K562 (cell line): ENCODE measurements around the gene CENPA. TPM values are rescaled to one million over a fixed set of nuclear protein-coding genes. Genes with fewer than 3 reads are reported as not detected.
"Not testable (repeated sequence)": the region's sequence is repeated elsewhere in the genome, so short reads cannot be mapped to it uniquely, and the experiment has no call there.

ENCODE experiments used
- CUX1 ChIP-seq: fragments of 200-800 bp; sonication (Bioruptor generic); IDR thresholded peaks from 2 replicates; pipeline ENCODE4 v1.6.1; 2016; ENCODE audit warnings: missing genetic modification characterization, missing compliant biosample characterization
- HSF4 ChIP-seq: fragments of 250-450 bp; sonication (Bioruptor Pico); IDR thresholded peaks from 2 replicates; pipeline ENCODE4 v2.1.2; 2022; ENCODE audit warnings: mild to moderate bottlenecking, moderate library complexity, borderline replicate concordance
- MTF1 ChIP-seq: fragments of 250-450 bp; sonication (Bioruptor Pico); IDR thresholded peaks from 2 replicates; pipeline ENCODE4 v1.9.0; 2021; ENCODE audit warnings: moderate library complexity, mild to moderate bottlenecking, inconsistent platforms, borderline replicate concordance
- NFE2L1 ChIP-seq: fragments of 450-650 bp; IDR thresholded peaks from 2 replicates; pipeline ENCODE4 v1.6.1; 2016; ENCODE audit warnings: missing genetic modification characterization, low read depth, mild to moderate bottlenecking, missing compliant biosample characterization, moderate library complexity, borderline replicate concordance
- REST ChIP-seq, 2 experiments: fragments of 450-650 bp; formaldehyde crosslinking in 1 of 2; IDR thresholded peaks; 2 replicates each; pipeline versions ENCODE4 v1.4.0 to v1.6.1; 2014 to 2020; ENCODE audit warnings: mild to moderate bottlenecking in 2 of 2, borderline replicate concordance in 1 of 2, low read depth in 1 of 2
- ZBTB9 ChIP-seq: fragments of 450-650 bp; formaldehyde crosslinking; IDR thresholded peaks from 2 replicates; pipeline ENCODE4 v1.4.0; 2020; ENCODE audit warnings: mild to moderate bottlenecking, moderate library complexity
- ZNF133 ChIP-seq: fragments of 250-450 bp; sonication (Bioruptor Pico); IDR thresholded peaks from 2 replicates; pipeline ENCODE4 v1.4.0; 2020; ENCODE audit warnings: mild to moderate bottlenecking
- ZNF449 ChIP-seq: fragments of 250-450 bp; sonication (Bioruptor Pico); IDR thresholded peaks from 2 replicates; pipeline ENCODE4 v1.8.0; 2022; ENCODE audit warnings: moderate library complexity, mild to moderate bottlenecking, inconsistent platforms
- ZNF586 ChIP-seq: fragments of 450-650 bp; formaldehyde crosslinking; conservative IDR thresholded peaks from 2 replicates; pipeline ENCODE4 v1.4.0; 2020; ENCODE audit warnings: mild to moderate bottlenecking, moderate library complexity
- polyA plus RNA-seq, 8 experiments: library from polyadenylated mRNA; depleted of rRNA in 4 of 8; stranded (reverse) in 5 of 8; unstranded in 3 of 8; fragments of >200 nt; fragmentation: Nextera tagmentation in 2 of 8; fragmentation: Illumina TruSeq in 1 of 8; extraction: Ambion mirVana in 2 of 8; extraction: Trizol in 1 of 8; gene quantifications; 2 replicates each; pipeline versions ENCODE4 v1.2.1 to v1.2.3, GENCODE V29; 2011 to 2014; ENCODE audit warnings: inconsistent platforms in 1 of 8, missing spikeins in 1 of 8
- total RNA-seq, 7 experiments: library from RNA; depleted of rRNA in 6 of 7; stranded (reverse); fragments of >200 nt in 6 of 7; fragmentation: Illumina TruSeq in 2 of 7; extraction: Trizol in 2 of 7; gene quantifications; 2 replicates each; pipeline versions ENCODE4 v1.2.1 to v1.2.3, GENCODE V29; 2011 to 2021; ENCODE audit warnings: low replicate concordance in 1 of 7

CENPA gene
- total and polyA plus RNA-seq, 9 of the 15 experiments (the other 6 are each of a cell fraction or from before 2014, with no cell fraction given) = 11.3 to 61.7 (median 44.7) TPM

GRCh38 chr2:26749787-26750420 is 36.0 kb upstream of the CENPA start (continued):
- not testable (repeated sequence) for TF ChIP-seq REST (IDR thresholded peaks at IDR 0.05; ENCODE audit: borderline replicate concordance)
- 0 out of 2 replicates have a peak, but pooled peaks have one; percentile 42 for TF ChIP-seq REST (CRISPR knock-in tag; IDR thresholded peaks at IDR 0.05; ENCODE audit: low read depth)
- TF ChIP-seq ZNF133 (CRISPR knock-in tag) = peak; percentile 89; the same call in 1 of the 2 replicates
- TF ChIP-seq ZNF586 (CRISPR knock-in tag) = peak; percentile 82; the same call in 1 of the 2 replicates
- TF ChIP-seq NFE2L1 (tag) = peak; percentile 58; the same call in 1 of the 2 replicates
- peak; percentile 93; the same call in 1 of the 2 replicates for TF ChIP-seq HSF4 (CRISPR knock-in tag)
- TF ChIP-seq MTF1 = peak; percentile 66; the same call in 1 of the 2 replicates
- TF ChIP-seq CUX1 (CRISPR knock-in tag) = peak; percentile 83; the same call in 1 of the 2 replicates
- TF ChIP-seq ZBTB9 (CRISPR knock-in tag) = peak; percentile 96
- peak; percentile 95 for TF ChIP-seq ZNF449 (CRISPR knock-in tag)
